HEK293 (cell line): ENCODE data around the gene GPR155.
"Not testable (repeated sequence)": the region's sequence is repeated elsewhere in the genome, so short reads cannot be mapped to it uniquely, and the experiment has no call there.

Experiments
- CTCF ChIA-PET: fragments of 350-600 bp; formaldehyde crosslinking; extraction: SDS; loops from one replicate; lab custom pipeline; 2021; ENCODE audit warnings: antibody characterized with exemption; lab: Yijun Ruan, JAX
- POLR2A ChIA-PET: fragments of 300-600 bp; formaldehyde crosslinking; extraction: SDS; loops from one replicate; lab custom pipeline; 2020; ENCODE audit warnings: antibody characterized with exemption, inconsistent platforms; lab: Yijun Ruan, JAX
- H3K27ac ChIP-seq: fragments of 200-500 bp; sonication (Bioruptor generic); 2 replicates; pipeline ENCODE4 v1.5.1; 2014; ENCODE audit warnings: low read depth, low read length, control low read depth, inconsistent platforms; ENCODE audit errors: extremely low read depth
- H3K36me3 ChIP-seq, 2 experiments: fragments of 200-500 bp in 1 of 2; sonication (Bioruptor generic) in 1 of 2; 1 replicate in 1 of 2; 2 replicates in 1 of 2; pipeline ENCODE4 v1.5.1; 2014 to 2017; ENCODE audit warnings: inconsistent platforms in 2 of 2, low read length in 2 of 2; ENCODE audit not compliant: control insufficient read depth in 2 of 2, insufficient read depth in 1 of 2
- H3K4me1 ChIP-seq: fragments of 200-500 bp; sonication (Bioruptor generic); 2 replicates; pipeline ENCODE4 v1.5.1; 2014; ENCODE audit warnings: mild to moderate bottlenecking, low read length, inconsistent platforms; ENCODE audit not compliant: control insufficient read depth, insufficient read depth
- H3K4me3 ChIP-seq: 2 replicates; pipeline ENCODE4 v1.5.1; 2011; ENCODE audit warnings: low read depth, mild to moderate bottlenecking, control low read depth, low read length, moderate library complexity
- H3K9me3 ChIP-seq: fragments of 200-500 bp; sonication (Bioruptor generic); 2 replicates; pipeline ENCODE4 v1.5.1; 2014; ENCODE audit warnings: low read depth, low read length, inconsistent platforms; ENCODE audit not compliant: control insufficient read depth, insufficient read depth
- AEBP2 ChIP-seq: fragments of 450-650 bp; formaldehyde crosslinking; IDR thresholded peaks from 2 replicates; pipeline ENCODE4 v1.5.1; 2016; ENCODE audit warnings: missing biosample characterization, missing genetic modification characterization, borderline replicate concordance
- EGR2 ChIP-seq: fragments of 450-650 bp; formaldehyde crosslinking; IDR thresholded peaks from 2 replicates; pipeline ENCODE4 v1.5.1; 2016; ENCODE audit warnings: low read depth, missing biosample characterization, missing genetic modification characterization
- HOXC10 ChIP-seq: sonication (generic); formaldehyde crosslinking; IDR thresholded peaks from 2 replicates; pipeline ENCODE4 v1.8.1; 2023; ENCODE audit warnings: mild to moderate bottlenecking, missing genetic modification reagents
- KLF9 ChIP-seq: fragments of 450-650 bp; formaldehyde crosslinking; IDR thresholded peaks from 2 replicates; pipeline ENCODE4 v1.5.1; 2016; ENCODE audit warnings: missing biosample characterization, missing genetic modification characterization, low read depth
- PRDM1 ChIP-seq: fragments of 450-650 bp; formaldehyde crosslinking; IDR thresholded peaks from 2 replicates; pipeline ENCODE4; 2016; ENCODE audit warnings: missing biosample characterization, missing genetic modification characterization
- TCF7L2 ChIP-seq: IDR thresholded peaks from 2 replicates; pipeline ENCODE4 v1.6.1; 2011; ENCODE audit warnings: low read depth, mild to moderate bottlenecking, inconsistent platforms, low read length, moderate library complexity, borderline replicate concordance
- YY1 ChIP-seq: fragments of 450-650 bp; formaldehyde crosslinking; IDR thresholded peaks from 2 replicates; pipeline ENCODE4 v1.5.1; 2018; ENCODE audit warnings: missing biosample characterization, missing genetic modification characterization
- ZBTB17 ChIP-seq: fragments of 450-650 bp; formaldehyde crosslinking; IDR thresholded peaks from 2 replicates; pipeline ENCODE4 v1.5.1; 2016; ENCODE audit warnings: missing biosample characterization, missing genetic modification characterization
- ZBTB26 ChIP-seq: fragments of 450-650 bp; formaldehyde crosslinking; optimal IDR thresholded peaks from 2 replicates; pipeline ENCODE3; 2016; ENCODE audit warnings: missing biosample characterization, mild to moderate bottlenecking, missing genetic modification characterization
- ZBTB48 ChIP-seq: fragments of 450-650 bp; formaldehyde crosslinking; IDR thresholded peaks from 2 replicates; pipeline ENCODE4 v1.5.1; 2016; ENCODE audit warnings: missing biosample characterization, missing genetic modification characterization
- ZFHX2 ChIP-seq: fragments of 450-650 bp; formaldehyde crosslinking; conservative IDR thresholded peaks from 2 replicates; pipeline ENCODE4 v1.5.1; 2016; ENCODE audit warnings: missing biosample characterization, missing genetic modification characterization
- ZFP37 ChIP-seq: fragments of 450-650 bp; formaldehyde crosslinking; IDR thresholded peaks from 2 replicates; pipeline ENCODE4 v1.5.1; 2016; ENCODE audit warnings: missing biosample characterization, missing genetic modification characterization
- ZFP69B ChIP-seq: fragments of 450-650 bp; formaldehyde crosslinking; IDR thresholded peaks from 2 replicates; pipeline ENCODE4 v1.5.1; 2016; ENCODE audit warnings: missing biosample characterization, missing genetic modification characterization
- ZNF132 ChIP-seq: fragments of 450-650 bp; formaldehyde crosslinking; IDR thresholded peaks from 2 replicates; pipeline ENCODE4 v1.5.1; 2017; ENCODE audit warnings: missing biosample characterization, missing genetic modification characterization, borderline replicate concordance
- ZNF146 ChIP-seq: fragments of 450-650 bp; formaldehyde crosslinking; IDR thresholded peaks from 2 replicates; pipeline ENCODE4 v1.5.1; 2016; ENCODE audit warnings: missing biosample characterization, missing genetic modification characterization
- ZNF169 ChIP-seq: fragments of 450-650 bp; formaldehyde crosslinking; IDR thresholded peaks from 2 replicates; pipeline ENCODE4 v1.5.1; 2016; ENCODE audit warnings: missing biosample characterization, missing genetic modification characterization
- ZNF214 ChIP-seq: fragments of 450-650 bp; formaldehyde crosslinking; IDR thresholded peaks from 2 replicates; pipeline ENCODE4 v1.5.1; 2017; ENCODE audit warnings: missing biosample characterization, mild to moderate bottlenecking, missing genetic modification characterization, borderline replicate concordance
- ZNF266 ChIP-seq: fragments of 450-650 bp; formaldehyde crosslinking; IDR thresholded peaks from 2 replicates; pipeline ENCODE4 v1.5.1; 2016; ENCODE audit warnings: missing biosample characterization, missing genetic modification characterization, low read depth
- ZNF335 ChIP-seq: fragments of 450-650 bp; formaldehyde crosslinking; conservative IDR thresholded peaks from 2 replicates; pipeline ENCODE4 v1.5.1; 2016; ENCODE audit warnings: missing biosample characterization, missing genetic modification characterization
- ZNF341 ChIP-seq: fragments of 450-650 bp; formaldehyde crosslinking; IDR thresholded peaks from 2 replicates; pipeline ENCODE4; 2016; ENCODE audit warnings: low read depth, missing biosample characterization, missing genetic modification characterization
- ZNF394 ChIP-seq: fragments of 450-650 bp; formaldehyde crosslinking; IDR thresholded peaks from 2 replicates; pipeline ENCODE4 v1.5.1; 2016; ENCODE audit warnings: missing biosample characterization, missing genetic modification characterization, mild to moderate bottlenecking, moderate library complexity, borderline replicate concordance
- ZNF404 ChIP-seq: fragments of 450-650 bp; formaldehyde crosslinking; IDR thresholded peaks from 2 replicates; pipeline ENCODE4 v1.5.1; 2017; ENCODE audit warnings: missing biosample characterization, missing genetic modification characterization
- ZNF555 ChIP-seq: fragments of 450-650 bp; formaldehyde crosslinking; conservative IDR thresholded peaks from 2 replicates; pipeline ENCODE4 v1.5.1; 2017; ENCODE audit warnings: missing biosample characterization, mild to moderate bottlenecking, missing genetic modification characterization, inconsistent platforms
- ZNF660 ChIP-seq: fragments of 450-650 bp; IDR thresholded peaks from 2 replicates; pipeline ENCODE4 v1.5.1; 2018; ENCODE audit warnings: missing biosample characterization, mild to moderate bottlenecking, missing genetic modification characterization
- ZNF692 ChIP-seq: fragments of 450-650 bp; formaldehyde crosslinking; IDR thresholded peaks from 2 replicates; pipeline ENCODE4 v1.5.1; 2016; ENCODE audit warnings: missing biosample characterization, missing genetic modification characterization
- ZSCAN23 ChIP-seq: fragments of 450-650 bp; formaldehyde crosslinking; IDR thresholded peaks from 2 replicates; pipeline ENCODE4 v1.5.1; 2016; ENCODE audit warnings: missing biosample characterization, missing genetic modification characterization
- ZSCAN4 ChIP-seq: fragments of 450-650 bp; formaldehyde crosslinking; IDR thresholded peaks from 2 replicates; pipeline ENCODE4 v1.5.1; 2017; ENCODE audit warnings: missing biosample characterization, missing genetic modification characterization
- ZXDB ChIP-seq: fragments of 450-650 bp; formaldehyde crosslinking; IDR thresholded peaks from 2 replicates; pipeline ENCODE4 v1.5.1; 2016; ENCODE audit warnings: missing biosample characterization, missing genetic modification characterization

The GPR155 gene

GRCh38 chr2:174428214-174428613 lies 58.6 kb downstream of the GPR155 start (continued):
- no peak for TF ChIP-seq ZSCAN4 (tag by site-specific recombination)
- TF ChIP-seq ZNF214: no peak

GRCh38 chr2:174412256-174412655 lies 74.6 kb downstream of the GPR155 start:
- POLR2A ChIA-PET: interaction anchor here (0.7 kb wide), 1 partner anchor 17 kb away, joined by 4 read pairs; no protein-coding TSS in a partner anchor
- TF ChIP-seq ZNF266 (tag by site-specific recombination) (no peak), ZNF169 (tag by site-specific recombination) (no peak), AEBP2 (no peak), ZNF132 (tag by site-specific recombination) (no peak), ZNF146 (tag by site-specific recombination) (no peak), ZXDB (tag by site-specific recombination) (no peak), ZSCAN23 (no peak), ZNF555 (tag by site-specific recombination) (no peak), HOXC10 (CRISPR knock-in tag) (no peak), TCF7L2 (no peak), ZNF404 (no peak), ZNF660 (tag by site-specific recombination) (no peak)
- TF ChIP-seq, all 188 proteins: peak for 0
- CTCF ChIA-PET: interaction anchor here (0.5 to 0.9 kb wide), 6 partner anchors 51 to 662 kb away, joined by 3 to 4 read pairs (median 3); no protein-coding TSS in a partner anchor

GRCh38 chr2:174410039-174410438 lies 76.8 kb downstream of the GPR155 start:
- not testable (repeated sequence) for H3K9me3 ChIP-seq
- peak; percentile 62 for TF ChIP-seq ZNF341 (tag by site-specific recombination)
- 0 out of 2 replicates have a peak, but pooled peaks have one; percentile 45 for TF ChIP-seq ZFP69B (tag by site-specific recombination)
- peak; percentile 49 for TF ChIP-seq ZBTB17 (tag by site-specific recombination)
- 0 out of 2 replicates have a peak, but pooled peaks have one; percentile 12 for TF ChIP-seq PRDM1 (tag by site-specific recombination)
- TF ChIP-seq ZBTB26 (tag by site-specific recombination): peak; percentile 33
- TF ChIP-seq ZFP37 (tag by site-specific recombination): peak; percentile 52; the same call in 1 of the 2 replicates
- peak; percentile 63 for TF ChIP-seq ZNF335 (tag by site-specific recombination)
- peak; percentile 61; the same call in 1 of the 2 replicates for TF ChIP-seq ZBTB48 (tag by site-specific recombination)
- 0 out of 2 replicates have a peak, but pooled peaks have one; percentile 32 for TF ChIP-seq KLF9 (tag by site-specific recombination)
- TF ChIP-seq EGR2: peak; percentile 42
- TF ChIP-seq ZNF692 (tag by site-specific recombination): 0 out of 2 replicates have a peak, but pooled peaks have one; percentile 46
- 0 out of 2 replicates have a peak, but pooled peaks have one; percentile 21 for TF ChIP-seq ZFHX2 (tag by site-specific recombination)
- 0 out of 2 replicates have a peak, but pooled peaks have one; percentile 14 for TF ChIP-seq ZNF394 (tag by site-specific recombination)
- TF ChIP-seq YY1 (tag by site-specific recombination): 0 out of 2 replicates have a peak, but pooled peaks have one; percentile 4
- TF ChIP-seq, all 188 proteins: peak for 14; not testable (repeated sequence) for 174
- peak overlapping the region; percentile 37 for H3K4me3 ChIP-seq
- H3K27ac ChIP-seq: peak overlapping the region; percentile 57
- ChIA-PET CTCF (interaction anchor here (0.6 kb wide), 1 partner anchor 370 kb away, joined by 3 read pairs; no protein-coding TSS in a partner anchor), POLR2A (interaction anchor here (1.3 kb wide), 1 partner anchor 14 kb away, joined by 4 read pairs; the partner anchor contains the start of gene SCRN3)
- H3K36me3 ChIP-seq, H3K4me1 ChIP-seq: not testable (repeated sequence)

More at GRCh38 chr2:174412256-174412655, 74.6 kb downstream of the GPR155 start:
- H3K4me1 ChIP-seq: no peaks in the 10 kb centered on the region
- no peak overlapping the region for H3K27ac ChIP-seq
- H3K36me3 ChIP-seq: peaks cover 19 to 20% of the 10 kb centered on the region in 2 experiments
- H3K9me3 ChIP-seq: no peaks in the 10 kb centered on the region
- H3K4me3 ChIP-seq: no peak overlapping the region
